ENCODE data around the gene LMBR1. TPM values are rescaled to one million over a fixed set of nuclear protein-coding genes. Genes with fewer than 3 reads are reported as not detected.
A peak's percentile ranks its signal among the peaks of the same experiment; 100 is the strongest.

LMBR1 gene
- polyA plus RNA-seq, 1 experiment = 20.8 TPM

DNA sequence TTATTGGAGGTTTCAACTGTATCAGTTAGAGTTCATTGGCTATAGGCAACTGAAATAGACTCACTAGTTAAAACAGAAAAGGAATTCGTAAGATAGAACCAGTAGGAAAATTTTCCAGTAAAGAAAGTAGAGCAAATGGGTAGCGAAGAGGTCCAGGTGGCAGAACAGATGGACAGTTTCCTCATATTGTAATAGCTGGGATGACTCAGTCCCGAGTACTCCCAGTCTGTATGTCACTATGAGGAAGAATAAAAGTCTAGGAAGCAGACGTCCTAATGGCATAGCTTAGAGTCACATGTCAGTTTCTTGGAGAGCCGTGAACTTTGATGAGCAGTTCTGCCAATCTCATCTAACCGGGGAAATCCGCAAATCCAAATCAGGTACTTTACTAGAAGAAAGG lies 157.1 kb downstream of the LMBR1 start:
- no peak for DNase-seq (ENCODE audit: low read depth, low spot score)

DNA sequence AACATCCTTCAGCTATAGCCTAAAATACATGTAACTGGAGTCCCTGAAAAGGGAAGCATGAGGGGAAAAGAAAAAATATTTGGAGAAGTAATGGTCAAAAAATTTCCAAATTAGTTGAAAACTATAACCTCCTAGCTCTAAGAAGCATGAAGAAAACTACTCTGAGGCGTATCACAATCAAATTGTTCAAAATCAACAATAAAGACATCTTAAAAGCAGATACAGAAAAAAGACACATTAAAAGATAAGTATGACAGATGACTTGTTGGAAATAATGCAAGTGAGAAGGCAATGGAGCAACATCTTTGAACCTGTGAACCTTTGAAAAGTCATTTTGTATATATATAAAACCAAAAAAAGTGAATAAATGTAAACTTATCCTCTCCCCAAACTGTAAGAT lies 159.3 kb downstream of the LMBR1 start:
- DNase-seq (ENCODE audit: low read depth, low spot score) = no peak
- ChIA-PET POLR2A (no interaction called here), CTCF (no interaction called here)
- H3K4me3 ChIP-seq (ENCODE audit: low read depth, low read length) = no peak overlapping the region
- H3K27me3 ChIP-seq (ENCODE audit: control insufficient read depth, insufficient read depth, low read length) = no peaks in the 10 kb centered on the region
- TF ChIP-seq, protein P1, sequence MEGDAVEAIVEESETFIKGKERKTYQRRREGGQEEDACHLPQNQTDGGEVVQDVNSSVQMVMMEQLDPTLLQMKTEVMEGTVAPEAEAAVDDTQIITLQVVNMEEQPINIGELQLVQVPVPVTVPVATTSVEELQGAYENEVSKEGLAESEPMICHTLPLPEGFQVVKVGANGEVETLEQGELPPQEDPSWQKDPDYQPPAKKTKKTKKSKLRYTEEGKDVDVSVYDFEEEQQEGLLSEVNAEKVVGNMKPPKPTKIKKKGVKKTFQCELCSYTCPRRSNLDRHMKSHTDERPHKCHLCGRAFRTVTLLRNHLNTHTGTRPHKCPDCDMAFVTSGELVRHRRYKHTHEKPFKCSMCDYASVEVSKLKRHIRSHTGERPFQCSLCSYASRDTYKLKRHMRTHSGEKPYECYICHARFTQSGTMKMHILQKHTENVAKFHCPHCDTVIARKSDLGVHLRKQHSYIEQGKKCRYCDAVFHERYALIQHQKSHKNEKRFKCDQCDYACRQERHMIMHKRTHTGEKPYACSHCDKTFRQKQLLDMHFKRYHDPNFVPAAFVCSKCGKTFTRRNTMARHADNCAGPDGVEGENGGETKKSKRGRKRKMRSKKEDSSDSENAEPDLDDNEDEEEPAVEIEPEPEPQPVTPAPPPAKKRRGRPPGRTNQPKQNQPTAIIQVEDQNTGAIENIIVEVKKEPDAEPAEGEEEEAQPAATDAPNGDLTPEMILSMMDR (IDR thresholded peaks at IDR 0.05; ENCODE audit: low read depth, low read length) = no peak
- no peaks in the 10 kb centered on the region for H3K9me3 ChIP-seq (ENCODE audit: control insufficient read depth, insufficient read depth, low read length)
- H3K27ac ChIP-seq (ENCODE audit: low read depth, low read length) = no peak overlapping the region

More for the DNA sequence above, 157.1 kb downstream of the LMBR1 start:
- Histone ChIP-seq H3K27me3 (ENCODE audit: control insufficient read depth, insufficient read depth, low read length) (no peaks in the 10 kb centered on the region), H3K27ac (ENCODE audit: low read depth, low read length) (no peak overlapping the region), H3K4me3 (ENCODE audit: low read depth, low read length) (no peak overlapping the region), H3K9me3 (ENCODE audit: control insufficient read depth, insufficient read depth, low read length) (no peaks in the 10 kb centered on the region)
- TF ChIP-seq, protein P1 (IDR thresholded peaks at IDR 0.05; ENCODE audit: low read depth, low read length) = no peak
- POLR2A ChIA-PET = no interaction called here
- CTCF ChIA-PET = no interaction called here

DNA sequence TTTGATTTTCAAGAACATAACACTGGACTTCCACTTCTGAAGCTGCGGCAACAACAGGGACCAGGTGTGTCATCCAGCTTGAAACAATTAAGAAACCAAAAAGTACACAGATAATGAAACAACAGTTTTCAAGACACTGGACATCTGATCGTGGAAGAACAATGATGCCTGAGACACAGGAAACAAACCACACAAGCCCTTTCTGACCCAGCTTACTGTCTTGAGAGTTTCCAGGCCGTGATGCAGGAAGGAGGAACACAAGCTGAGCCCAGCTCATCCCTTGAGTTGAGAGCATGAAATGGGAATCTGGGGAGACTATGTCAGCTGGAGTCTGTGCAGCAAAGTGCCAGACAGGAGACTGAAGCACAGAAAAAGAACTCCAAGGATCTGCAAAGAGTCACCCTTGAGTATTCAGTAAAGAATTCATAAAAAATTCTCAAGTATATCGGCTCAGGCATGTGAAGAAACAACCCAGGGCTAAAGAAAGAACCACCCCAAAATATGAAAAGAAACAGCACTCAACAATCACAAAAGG lies 160.8 kb downstream of the LMBR1 start:
- ChIA-PET CTCF (no interaction called here), POLR2A (no interaction called here)
- no peaks in the 10 kb centered on the region for H3K9me3 ChIP-seq (ENCODE audit: control insufficient read depth, insufficient read depth, low read length)
- DNase-seq (ENCODE audit: low read depth, low spot score) = no peak
- H3K27ac ChIP-seq (ENCODE audit: low read depth, low read length) = peak overlapping the region; percentile 62
- TF ChIP-seq, protein P1 (IDR thresholded peaks at IDR 0.05; ENCODE audit: low read depth, low read length) = no peak
- no peak overlapping the region for H3K4me3 ChIP-seq (ENCODE audit: low read depth, low read length)
- no peaks in the 10 kb centered on the region for H3K27me3 ChIP-seq (ENCODE audit: control insufficient read depth, insufficient read depth, low read length)

DNA sequence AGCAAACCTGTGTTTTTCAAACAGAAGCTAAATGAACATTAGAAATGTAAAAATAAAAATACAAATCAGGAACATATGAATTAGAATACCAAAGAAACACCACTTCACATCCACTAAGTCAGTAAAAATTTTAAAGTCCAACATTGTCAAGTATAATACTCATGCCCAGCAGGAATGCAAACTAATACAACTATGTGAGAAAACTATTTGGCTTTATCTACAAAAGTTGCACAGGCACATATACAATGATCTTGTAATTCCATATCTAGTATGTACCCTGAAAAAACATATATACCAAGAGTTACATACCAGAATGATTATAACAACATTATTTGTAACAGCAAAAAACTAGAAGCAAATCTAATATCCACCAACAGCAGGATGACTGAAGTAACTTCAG lies 161.3 kb downstream of the LMBR1 start:
- no peak overlapping the region for H3K4me3 ChIP-seq (ENCODE audit: low read depth, low read length)
- ChIA-PET CTCF (no interaction called here), POLR2A (no interaction called here)
- no peaks in the 10 kb centered on the region for H3K27me3 ChIP-seq (ENCODE audit: control insufficient read depth, insufficient read depth, low read length)
- no peak overlapping the region for H3K27ac ChIP-seq (ENCODE audit: low read depth, low read length)
- TF ChIP-seq, protein P1 (IDR thresholded peaks at IDR 0.05; ENCODE audit: low read depth, low read length) = no peak
- H3K9me3 ChIP-seq (ENCODE audit: control insufficient read depth, insufficient read depth, low read length) = no peaks in the 10 kb centered on the region
- DNase-seq (ENCODE audit: low read depth, low spot score) = peak; percentile 8

DNA sequence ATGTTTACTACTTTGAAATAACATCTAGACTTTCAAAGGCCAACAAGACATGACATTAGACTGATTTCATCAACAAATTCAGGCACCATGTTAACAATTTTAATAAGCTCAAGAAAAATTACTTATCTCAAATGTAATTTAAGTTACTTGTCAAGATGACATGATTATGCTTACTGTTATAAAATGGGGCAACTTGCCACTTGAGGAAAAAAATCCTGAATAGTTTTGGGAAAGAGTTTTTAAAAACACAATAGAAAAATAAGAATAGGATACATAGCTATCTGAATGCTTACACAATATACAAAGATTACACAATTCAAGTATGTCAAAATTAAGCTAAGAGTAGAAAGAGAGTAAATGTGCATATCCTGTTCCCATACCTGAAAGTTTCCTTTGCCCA lies 167.0 kb downstream of the LMBR1 start:
- CTCF ChIA-PET = interaction anchor here (1.5 kb wide), 1 partner anchor 38 kb away, joined by 4 read pairs; no protein-coding TSS in a partner anchor

More for the DNA sequence above, 167.0 kb downstream of the LMBR1 start:
- no peak overlapping the region for H3K27ac ChIP-seq (ENCODE audit: low read depth, low read length)
- POLR2A ChIA-PET = no interaction called here
- TF ChIP-seq, protein P1 (IDR thresholded peaks at IDR 0.05; ENCODE audit: low read depth, low read length) = no peak
- DNase-seq (ENCODE audit: low read depth, low spot score) = no peak
- H3K9me3 ChIP-seq (ENCODE audit: control insufficient read depth, insufficient read depth, low read length) = no peaks in the 10 kb centered on the region
- H3K4me3 ChIP-seq (ENCODE audit: low read depth, low read length) = no peak overlapping the region
- no peaks in the 10 kb centered on the region for H3K27me3 ChIP-seq (ENCODE audit: control insufficient read depth, insufficient read depth, low read length)

Data from AG04450 (cell line).